Gastrocnemius medialis (tissue), 4 donors: ENCODE results near the gene ZNF697.

Experiments used
- POLR2A ChIP-seq, 2 donors: fragments of 450-650 bp; IDR thresholded peaks; one replicate each; pipeline ENCODE4 v1.6.1; 2017; ENCODE audit warnings: antibody characterized with exemption in 2 of 2, mild to moderate bottlenecking in 2 of 2, moderate library complexity in 2 of 2
- TF ChIP-seq, protein P1 (sequence below), 5 experiments: fragments of 450-650 bp in 3 of 5; fragments of 200-600 bp in 2 of 5; sonication (generic) in 2 of 5; IDR thresholded peaks in 4 of 5; conservative IDR thresholded peaks in 1 of 5; 1 replicate in 4 of 5; 2 replicates in 1 of 5; pipeline ENCODE4 v1.5.1; 2016 to 2019; ENCODE audit warnings: antibody characterized with exemption in 5 of 5, mild to moderate bottlenecking in 3 of 5, moderate library complexity in 3 of 5

- TF ChIP-seq, protein P1, sequence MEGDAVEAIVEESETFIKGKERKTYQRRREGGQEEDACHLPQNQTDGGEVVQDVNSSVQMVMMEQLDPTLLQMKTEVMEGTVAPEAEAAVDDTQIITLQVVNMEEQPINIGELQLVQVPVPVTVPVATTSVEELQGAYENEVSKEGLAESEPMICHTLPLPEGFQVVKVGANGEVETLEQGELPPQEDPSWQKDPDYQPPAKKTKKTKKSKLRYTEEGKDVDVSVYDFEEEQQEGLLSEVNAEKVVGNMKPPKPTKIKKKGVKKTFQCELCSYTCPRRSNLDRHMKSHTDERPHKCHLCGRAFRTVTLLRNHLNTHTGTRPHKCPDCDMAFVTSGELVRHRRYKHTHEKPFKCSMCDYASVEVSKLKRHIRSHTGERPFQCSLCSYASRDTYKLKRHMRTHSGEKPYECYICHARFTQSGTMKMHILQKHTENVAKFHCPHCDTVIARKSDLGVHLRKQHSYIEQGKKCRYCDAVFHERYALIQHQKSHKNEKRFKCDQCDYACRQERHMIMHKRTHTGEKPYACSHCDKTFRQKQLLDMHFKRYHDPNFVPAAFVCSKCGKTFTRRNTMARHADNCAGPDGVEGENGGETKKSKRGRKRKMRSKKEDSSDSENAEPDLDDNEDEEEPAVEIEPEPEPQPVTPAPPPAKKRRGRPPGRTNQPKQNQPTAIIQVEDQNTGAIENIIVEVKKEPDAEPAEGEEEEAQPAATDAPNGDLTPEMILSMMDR (IDR thresholded peaks at IDR 0.05 in 4 of 5, conservative IDR thresholded peaks at IDR 0.05 in 1 of 5) = no peak
- no peak for TF ChIP-seq POLR2A (IDR thresholded peaks at IDR 0.05)
These were observed 41.7 kb downstream of the ZNF697 start for GRCh38 chr1:119606394-119606793.
